SH-SY5Y (cell line): ENCODE results near the gene KIAA1755.

ENCODE experiments used
- GATA2 ChIP-seq: IDR thresholded peaks from 2 replicates; pipeline ENCODE4 v1.6.1; 2011; ENCODE audit warnings: mild to moderate bottlenecking, low read depth, low read length
- GATA3 ChIP-seq: IDR thresholded peaks from 2 replicates; pipeline ENCODE4 v1.6.1; 2011; ENCODE audit warnings: low read depth, mild to moderate bottlenecking, low read length, moderate library complexity

- TF ChIP-seq GATA2: no peak
- TF ChIP-seq GATA3: no peak
Observed at GRCh38 chr20:38266426-38266825, 5.9 kb upstream of the KIAA1755 start.
